NB4 (cell line): Measurements from ENCODE around the gene TNRC18.

Experiments
- CTCF ChIP-seq: IDR thresholded peaks from one replicate; pipeline ENCODE4 v1.5.1; 2012; ENCODE audit warnings: low read depth, low read length
- MYC ChIP-seq: IDR thresholded peaks from 2 replicates; pipeline ENCODE4 v1.6.1; 2011; ENCODE audit warnings: low read depth, low read length

- no peak for TF ChIP-seq CTCF
- TF ChIP-seq MYC, result no peak
These were observed 35.2 kb downstream of the TNRC18 start for GRCh38 chr7:5388273-5388901.
